Upper lobe of right lung (tissue), 1 donor: ENCODE data around the gene KANSL1. TPM values are rescaled to one million over a fixed set of nuclear protein-coding genes. Genes with fewer than 3 reads are reported as not detected.
"Not testable (repeated sequence)": the region's sequence is repeated elsewhere in the genome, so short reads cannot be mapped to it uniquely, and the experiment has no call there.

Experiments
- ATAC-seq: fragments of 200-7000 bp; cut with Tn5 transposase; one replicate; pipeline ENCODE4 v1.9.1; 2020; ENCODE audit warnings: mild to moderate bottlenecking, moderate library complexity
- DNase-seq: peaks from one replicate; pipeline ENCODE4 v3.0.0-alpha.2; 2020
- H3K27ac ChIP-seq: fragments of 200-600 bp; one replicate; pipeline ENCODE4 v1.8.0; 2022
- H3K27me3 ChIP-seq: fragments of 200-600 bp; one replicate; pipeline ENCODE4 v1.8.0; 2022; ENCODE audit warnings: mild to moderate bottlenecking
- H3K36me3 ChIP-seq: fragments of 200-600 bp; one replicate; pipeline ENCODE4 v1.8.0; 2022
- H3K4me1 ChIP-seq: fragments of 200-600 bp; one replicate; pipeline ENCODE4 v1.8.0; 2022
- H3K4me3 ChIP-seq: fragments of 200-600 bp; one replicate; pipeline ENCODE4 v1.8.0; 2022; ENCODE audit warnings: mild to moderate bottlenecking
- H3K9me3 ChIP-seq: fragments of 200-600 bp; one replicate; pipeline ENCODE4 v1.8.0; 2022
- CTCF ChIP-seq: fragments of 200-600 bp; IDR thresholded peaks from one replicate; pipeline ENCODE4 v1.8.0; 2022; ENCODE audit warnings: antibody characterized with exemption
- intact Hi-C: fragments of 100-400 bp; cut with DNase I; formaldehyde crosslinking; loops from one replicate; pipeline ENCODE4 v1.11.0; 2022
- long read RNA-seq: library from polyadenylated mRNA; unstranded; transcript quantifications from one replicate; pipeline ENCODE4 v2.0.0, GENCODE V29; 2021
- total RNA-seq: library from RNA; stranded (reverse); fragmentation: NEBNext Ultra II Directional; extraction: Animal tissue kit (Norgen Biotek cat#: 25700); gene quantifications from one replicate; pipeline ENCODE4 v1.2.1, GENCODE V29; 2021
- donor health status: DM: no; HTN: yes; CAD: no; lungs with severe emphysema.

KANSL1 gene
- total RNA-seq, result 69.8 TPM
- long read RNA-seq, full-length matches to known transcripts, result 17 of 39 reads
- long read RNA-seq, partial matches to known transcripts, result 13 of 39 reads
- long read RNA-seq, other reads (novel, unspliced or antisense), result 9 of 39 reads

- Histone ChIP-seq H3K9me3 (no peaks in the 10 kb centered on the region), H3K4me1 (peaks cover 30% of the 10 kb centered on the region), H3K27me3 (no peaks in the 10 kb centered on the region), H3K36me3 (no peaks in the 10 kb centered on the region), H3K27ac (peak within 1 kb of the TSS; percentile 98), H3K4me3 (peak within 1 kb of the TSS; percentile 91)
- peak; percentile 36 for TF ChIP-seq CTCF
- ATAC-seq (peak; percentile 91), DNase-seq (peak; percentile 95)
- intact Hi-C loops, result loop anchor here (10.0 kb wide), 1 partner anchor 148 kb away; no protein-coding TSS in a partner anchor
These were observed at the start of gene KANSL1 for GRCh38 chr17:46193151-46193625. TSS of gene KANSL1 (minus strand) at chr17:46193429. CDS start at chr17:46172143, 21,286 bp downstream.

- H3K27ac ChIP-seq, H3K4me1 ChIP-seq, intact Hi-C loops, ATAC-seq, H3K27me3 ChIP-seq, DNase-seq, H3K4me3 ChIP-seq, H3K36me3 ChIP-seq, H3K9me3 ChIP-seq: not testable (repeated sequence)
These were observed 38.1 kb upstream of the KANSL1 start for GRCh38 chr17:46231359-46231758.

- H3K4me1 ChIP-seq, H3K9me3 ChIP-seq, intact Hi-C loops, H3K27me3 ChIP-seq, H3K36me3 ChIP-seq, H3K27ac ChIP-seq: not testable (repeated sequence)
- ATAC-seq (peak; percentile 100), DNase-seq (peak; percentile 93)
- H3K4me3 ChIP-seq, result peak overlapping the region; percentile 56
These were observed 32.1 kb upstream of the KANSL1 start for GRCh38 chr17:46225274-46225794.

GRCh38 chr17:46224864-46225263 is 31.6 kb upstream of the KANSL1 start:
- H3K27ac ChIP-seq, H3K4me1 ChIP-seq, H3K9me3 ChIP-seq, H3K36me3 ChIP-seq, H3K27me3 ChIP-seq, intact Hi-C loops: not testable (repeated sequence)
- H3K4me3 ChIP-seq, result peak overlapping the region; percentile 56
- peak; percentile 62 for ATAC-seq
- peak; percentile 64 for DNase-seq

GRCh38 chr17:46223041-46223440 is 29.8 kb upstream of the KANSL1 start:
- H3K4me3 ChIP-seq, intact Hi-C loops, DNase-seq, H3K27ac ChIP-seq, ATAC-seq, H3K36me3 ChIP-seq, H3K4me1 ChIP-seq, H3K27me3 ChIP-seq, H3K9me3 ChIP-seq: not testable (repeated sequence)

GRCh38 chr17:46216682-46217081 is 23.5 kb upstream of the KANSL1 start:
- intact Hi-C loops, result no loop called here
- no peak for TF ChIP-seq CTCF
- H3K4me1 ChIP-seq, result no peaks in the 10 kb centered on the region

GRCh38 chr17:46212634-46213435 is 19.6 kb upstream of the KANSL1 start:
- ATAC-seq (peak; percentile 83), DNase-seq (no peak)
- H3K27ac ChIP-seq, result no peak overlapping the region
- H3K4me3 ChIP-seq, result no peak overlapping the region
- H3K4me1 ChIP-seq, result no peaks in the 10 kb centered on the region
- intact Hi-C loops, result loop anchor here (5.0 kb wide), 1 partner anchor 211 kb away; no protein-coding TSS in a partner anchor
- H3K27me3 ChIP-seq, result no peaks in the 10 kb centered on the region
- no peaks in the 10 kb centered on the region for H3K9me3 ChIP-seq
- peak; percentile 76 for TF ChIP-seq CTCF
- peaks cover 14% of the 10 kb centered on the region for H3K36me3 ChIP-seq

More at GRCh38 chr17:46216682-46217081, 23.5 kb upstream of the KANSL1 start:
- Histone ChIP-seq H3K9me3 (no peaks in the 10 kb centered on the region), H3K4me3 (no peak overlapping the region), H3K36me3 (peaks cover 19% of the 10 kb centered on the region), H3K27me3 (no peaks in the 10 kb centered on the region), H3K27ac (no peak overlapping the region)
- ATAC-seq (no peak), DNase-seq (no peak)
